Astrocyte of the hippocampus (primary cell): Measurements from ENCODE around the gene FSCN2.

ENCODE experiments used
- DNase-seq: peaks from one replicate; pipeline ENCODE4 v3.0.0; 2011; ENCODE audit warnings: low read depth, low spot score

The FSCN2 gene

DNA sequence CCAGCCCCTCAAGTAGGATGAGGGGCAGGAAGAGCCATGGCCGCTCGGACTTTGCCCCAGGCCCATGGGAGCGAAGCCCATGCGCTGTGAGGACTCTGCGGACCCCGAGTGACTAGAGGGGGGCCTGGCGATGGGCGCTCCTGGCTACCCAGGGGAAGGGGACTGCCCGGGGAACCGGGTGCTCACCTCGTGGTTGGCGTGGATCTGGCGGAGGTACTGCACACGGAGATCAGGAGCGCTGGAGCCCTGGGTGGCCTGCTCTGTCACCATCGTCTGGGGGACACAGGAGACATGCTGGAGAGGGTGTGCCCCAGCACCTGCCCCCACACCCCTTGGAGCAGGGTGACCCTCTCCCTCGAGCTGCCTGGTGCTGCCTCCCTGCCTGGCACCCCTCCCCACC, 12.9 kb downstream of the FSCN2 start:
- no peak for DNase-seq

GRCh38 chr17:81542431-81543338, 14.5 kb downstream of the FSCN2 start:
- DNase-seq = no peak

- DNase-seq = no peak
Observed at GRCh38 chr17:81543339-81543675, 15.1 kb downstream of the FSCN2 start.

GRCh38 chr17:81543756-81544155, 15.6 kb downstream of the FSCN2 start:
- no peak for DNase-seq

GRCh38 chr17:81544281-81544974, 16.3 kb downstream of the FSCN2 start:
- no peak for DNase-seq

DNA sequence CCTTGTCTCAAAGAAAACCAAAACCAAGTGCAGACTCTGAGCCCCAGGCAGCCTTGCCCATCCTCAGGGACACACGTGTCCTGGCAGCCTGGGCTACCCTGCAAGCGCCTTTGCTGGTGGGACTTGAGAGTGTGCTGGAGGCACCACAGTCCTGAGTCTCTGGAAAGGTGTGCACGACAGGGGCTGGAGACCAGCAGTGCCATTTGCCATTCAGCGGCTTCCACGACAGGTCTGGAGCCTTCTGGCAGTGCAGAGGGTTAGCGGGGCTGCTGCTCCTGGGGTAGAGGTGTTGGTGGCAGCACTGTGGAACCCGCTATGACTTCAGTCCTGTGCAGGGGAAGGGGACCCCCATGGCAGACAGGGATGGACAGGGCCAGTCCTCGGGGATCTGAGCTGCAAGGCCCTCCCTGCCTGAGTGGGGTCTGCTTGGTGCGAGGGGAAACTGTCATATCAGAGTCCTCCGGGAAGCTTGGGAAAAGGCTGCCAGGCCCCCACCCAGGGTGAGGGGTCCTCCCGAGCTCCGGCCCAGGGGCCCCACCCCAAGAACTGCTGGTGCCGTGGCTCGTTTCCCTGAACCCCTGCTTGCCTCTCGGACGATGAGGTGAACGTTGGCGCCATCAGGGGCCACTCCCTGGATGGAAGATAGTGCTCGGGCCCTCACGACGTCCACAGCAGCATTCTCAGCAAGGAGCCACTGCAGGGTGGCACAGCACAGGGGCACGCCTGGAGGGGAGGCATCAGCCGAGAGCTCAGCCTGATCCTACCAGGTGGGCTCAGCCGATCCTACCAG, 17.2 kb downstream of the FSCN2 start:
- no peak for DNase-seq

GRCh38 chr17:81546906-81547613, 18.9 kb downstream of the FSCN2 start:
- DNase-seq = no peak

DNA sequence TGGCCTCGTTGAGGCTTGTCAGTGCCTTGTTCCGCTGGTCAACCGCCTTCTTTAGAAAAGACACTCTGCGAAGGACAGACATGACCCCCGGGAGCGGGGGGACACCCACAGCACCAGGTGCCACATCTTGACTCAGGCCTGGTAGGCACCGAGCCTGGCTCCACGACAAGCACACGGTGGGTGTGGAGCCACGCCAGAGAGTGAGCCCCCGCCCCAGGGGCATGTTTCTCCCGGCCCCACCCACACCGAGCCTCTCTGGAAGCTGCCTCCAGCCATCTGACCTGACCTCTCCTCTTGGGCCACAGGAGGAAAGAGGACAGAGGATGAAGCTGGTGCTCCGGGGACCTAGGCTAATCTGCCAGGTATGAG, 19.4 kb downstream of the FSCN2 start:
- DNase-seq = no peak

DNA sequence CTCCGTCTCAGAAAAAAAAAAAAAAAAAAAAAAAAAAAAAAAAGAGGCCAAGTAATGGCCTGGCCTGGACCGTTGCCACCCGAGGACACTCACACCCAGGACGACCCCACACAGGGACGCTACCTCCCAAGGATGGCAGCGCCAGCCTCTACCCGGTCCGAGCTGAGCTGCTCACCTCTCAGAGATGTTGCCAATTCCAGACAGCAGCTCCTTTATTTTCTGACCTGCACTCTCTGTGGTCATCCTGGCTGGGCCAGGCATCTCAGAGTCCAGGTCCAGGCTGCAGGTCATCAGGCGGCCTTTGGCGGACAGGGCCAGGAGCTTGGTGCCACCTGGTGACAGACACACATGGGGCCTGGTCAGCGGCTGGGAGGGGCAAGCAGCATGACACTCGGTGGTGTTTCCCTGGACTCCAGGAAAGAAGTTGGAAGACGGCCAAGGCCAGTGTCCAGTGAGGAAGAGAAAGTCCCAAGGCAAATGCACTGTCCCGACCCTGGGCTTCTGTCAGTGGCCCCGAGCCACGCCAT, 20.9 kb downstream of the FSCN2 start:
- DNase-seq = no peak

DNA sequence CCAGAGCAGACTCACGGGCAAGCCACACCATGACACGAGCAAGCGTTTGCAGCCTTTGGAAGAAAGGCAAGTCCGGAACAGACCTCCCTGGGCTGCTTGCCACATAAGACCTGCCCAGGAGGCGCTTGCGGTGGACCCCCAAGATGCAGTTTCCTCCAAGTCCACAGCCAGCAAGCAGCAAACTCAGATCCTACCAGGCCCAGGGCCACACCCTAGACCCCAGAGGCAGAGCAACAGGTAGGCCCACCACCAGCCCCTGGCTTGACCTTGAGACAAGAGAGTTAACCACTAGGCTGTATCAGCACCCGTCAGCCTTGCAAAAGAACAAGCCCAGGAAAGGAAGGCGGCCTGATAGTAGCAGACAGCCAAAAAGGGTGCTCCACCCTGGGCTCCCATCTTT, 21.6 kb downstream of the FSCN2 start:
- no peak for DNase-seq

DNA sequence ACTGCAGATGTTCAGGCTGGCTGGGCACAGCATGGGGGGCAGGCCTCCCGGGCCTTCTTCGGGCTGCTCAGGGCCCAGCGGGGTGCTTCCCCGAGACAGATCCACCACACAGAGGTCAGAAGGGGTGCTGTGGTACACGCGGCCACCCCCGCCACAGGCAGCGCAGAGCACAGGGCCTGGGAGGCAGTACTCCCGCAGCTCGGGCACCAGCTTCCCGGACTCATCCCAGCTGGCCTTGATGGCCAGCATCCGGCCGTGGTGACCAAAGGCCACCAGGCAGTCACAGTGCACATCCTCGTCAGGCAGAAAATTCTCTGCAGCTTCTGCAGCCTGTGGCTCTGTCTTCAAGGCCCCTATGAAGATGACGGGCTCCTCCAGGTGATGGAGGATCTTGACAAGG, 22.1 kb downstream of the FSCN2 start:
- DNase-seq = no peak

DNA sequence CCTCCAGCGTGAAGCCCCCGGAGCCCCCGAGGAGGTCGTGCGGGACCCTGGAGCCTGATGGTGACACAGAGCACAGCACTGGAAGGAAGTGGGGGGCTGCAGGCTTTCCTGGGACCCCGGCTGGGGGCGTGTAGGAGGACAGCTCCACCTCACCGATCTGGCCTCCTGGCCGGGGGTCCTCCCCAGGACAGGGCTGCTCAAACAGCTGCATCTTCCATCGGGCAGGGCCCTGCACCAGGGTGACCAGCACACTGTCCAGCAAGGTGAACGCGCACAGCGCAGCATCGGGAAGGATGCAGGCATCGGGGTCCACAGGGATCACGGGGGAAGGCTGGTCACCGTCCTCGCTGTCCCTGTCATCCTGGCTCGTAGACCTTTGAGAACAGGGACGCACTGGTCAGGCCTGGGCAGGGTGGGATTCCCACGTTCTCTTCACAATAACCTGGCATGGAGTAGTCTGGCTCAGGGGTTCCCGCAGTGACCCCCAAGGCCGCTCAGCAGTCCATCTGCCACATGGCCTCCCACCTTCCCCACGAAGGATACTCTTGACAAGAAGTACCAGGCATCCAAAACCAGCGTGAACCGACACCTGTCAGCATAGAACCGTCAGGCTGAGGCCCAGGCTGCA, 22.8 kb downstream of the FSCN2 start:
- no peak for DNase-seq

DNA sequence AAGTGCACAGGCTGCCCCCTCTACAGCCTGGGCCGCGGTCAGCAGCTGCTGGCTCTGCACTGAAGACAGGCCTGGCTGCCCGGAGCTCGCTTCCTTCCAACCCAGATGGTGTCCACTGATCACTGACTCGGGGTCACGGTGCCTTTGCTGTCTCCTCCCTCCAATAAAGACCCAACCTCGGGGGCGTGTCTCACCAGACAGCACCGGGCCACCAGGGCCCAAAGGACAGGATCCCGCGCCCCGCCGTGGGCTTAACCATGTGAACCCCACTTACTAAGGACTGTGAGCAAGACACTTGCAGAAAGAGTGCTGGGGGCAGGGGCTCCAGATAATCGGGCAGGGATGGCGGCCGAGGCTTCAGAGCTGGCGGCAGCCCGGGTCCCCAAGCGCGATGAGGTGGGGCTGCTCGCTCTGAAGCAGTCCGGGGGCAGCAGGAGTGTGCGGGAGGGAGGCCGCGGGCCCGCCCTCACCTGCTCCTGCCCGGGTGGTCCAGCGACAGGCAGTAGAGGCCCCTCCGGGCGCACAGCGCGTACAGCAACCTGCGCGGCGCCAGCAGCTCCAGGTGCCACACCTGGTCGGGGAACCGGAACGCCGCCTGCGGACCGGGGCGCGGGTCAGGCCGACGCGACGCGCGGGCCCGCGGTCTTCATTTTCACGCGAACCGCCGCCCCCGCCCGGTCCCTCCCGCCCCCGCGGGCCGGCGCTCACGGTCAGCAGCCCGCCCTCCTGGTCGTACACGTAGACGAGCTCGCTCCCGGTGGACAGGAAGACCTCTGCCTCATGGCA, 23.5 kb downstream of the FSCN2 start:
- no peak for DNase-seq

- peak; percentile 94 for DNase-seq
Observed at GRCh38 chr17:81552244-81553017, 24.3 kb downstream of the FSCN2 start, which contains the start of gene FAAP100. TSS of gene FAAP100 (minus strand) at chr17:81552353. CDS start at chr17:81552330, 23 bp downstream.

GRCh38 chr17:81553018-81553615, 24.9 kb downstream of the FSCN2 start:
- peak; percentile 87 for DNase-seq

GRCh38 chr17:81553616-81554181, 25.5 kb downstream of the FSCN2 start:
- DNase-seq = peak; percentile 90

DNA sequence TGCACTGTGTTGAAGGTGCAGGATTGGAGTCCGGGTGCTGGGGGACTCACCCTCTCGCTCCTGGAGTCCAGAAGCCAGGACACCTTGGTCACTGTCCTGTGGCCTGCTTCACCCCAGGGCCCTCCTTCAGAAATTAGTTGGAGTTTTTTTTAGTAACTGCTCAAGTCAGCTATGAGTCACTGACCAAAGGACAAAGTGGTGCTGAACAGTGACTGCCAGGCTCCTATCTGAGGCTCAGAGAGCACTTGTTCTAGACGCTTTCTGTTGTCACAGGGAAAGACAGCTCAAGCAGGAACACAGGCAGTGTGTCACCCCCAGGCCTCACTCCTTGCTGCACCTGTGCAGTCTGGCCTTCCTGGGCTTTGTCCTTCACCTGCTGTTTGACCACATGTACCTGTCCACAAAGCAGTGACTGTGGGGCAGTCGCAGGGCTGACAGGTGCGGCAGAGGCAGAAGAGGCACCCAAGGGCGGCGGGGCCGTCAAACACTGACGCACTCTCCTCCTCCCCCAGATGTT, 28.1 kb downstream of the FSCN2 start:
- DNase-seq = no peak

DNA sequence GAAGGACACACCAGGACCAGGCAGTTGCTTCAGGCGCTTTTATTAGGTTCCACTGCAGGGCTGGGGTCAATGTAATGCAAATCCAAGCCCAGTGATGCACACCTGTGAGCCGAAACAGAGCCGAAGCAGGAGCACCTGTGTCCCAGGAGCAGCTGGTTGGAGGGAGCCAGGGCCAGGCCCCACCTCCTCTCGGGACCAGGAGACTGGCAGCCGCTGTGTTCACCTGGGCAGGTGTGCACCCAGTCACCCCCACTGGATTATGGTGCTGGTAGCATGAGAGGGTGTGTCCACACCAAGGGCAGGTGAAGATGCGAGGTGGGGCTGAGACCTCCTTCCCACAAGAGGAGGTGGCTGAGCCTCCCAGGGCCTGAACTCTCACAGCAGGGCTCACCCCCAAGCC, 28.7 kb downstream of the FSCN2 start:
- no peak for DNase-seq
